ENCODE data around the gene RAPGEF5. TPM values are rescaled to one million over a fixed set of nuclear protein-coding genes. Genes with fewer than 3 reads are reported as not detected.

The RAPGEF5 gene
- total and polyA plus RNA-seq, 8 donors, result 1.5 to 190 (median 12.7) TPM

DNA sequence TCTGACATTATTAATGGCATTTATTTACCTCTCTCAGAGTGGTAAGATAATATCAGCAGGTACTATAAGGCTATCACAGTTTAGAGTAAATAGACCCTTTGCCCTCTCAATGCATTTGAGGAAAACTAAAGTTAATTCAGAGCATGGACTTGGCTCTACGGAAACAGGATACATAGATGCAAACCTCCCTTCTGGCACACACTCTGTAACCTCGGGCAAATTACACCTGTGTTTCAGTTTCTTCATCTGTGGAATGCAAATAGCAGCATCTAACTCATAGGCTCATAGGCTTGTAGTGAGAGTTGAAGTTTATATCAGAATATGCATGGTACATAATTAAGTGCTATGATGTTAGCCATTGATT, 5.6 kb downstream of the RAPGEF5 start:
- H3K9me3 ChIP-seq, result peaks cover 0 to 11% (median 4%) of the 10 kb centered on the region in 4 donors
- peak in 1 of 2 donors; percentile 20 for DNase-seq
- peak overlapping the region in 2 of 5 donors; percentile 2 to 49 for H3K27ac ChIP-seq
- H3K4me1 ChIP-seq, result peaks cover 16 to 21% (median 17%) of the 10 kb centered on the region in 4 donors
- TF ChIP-seq POLR2AphosphoS5 (IDR thresholded peaks at IDR 0.05) (no peak), POLR2A (IDR thresholded peaks at IDR 0.05) (no peak), EP300 (IDR thresholded peaks at IDR 0.05) (no peak)
- TF ChIP-seq, protein P1, sequence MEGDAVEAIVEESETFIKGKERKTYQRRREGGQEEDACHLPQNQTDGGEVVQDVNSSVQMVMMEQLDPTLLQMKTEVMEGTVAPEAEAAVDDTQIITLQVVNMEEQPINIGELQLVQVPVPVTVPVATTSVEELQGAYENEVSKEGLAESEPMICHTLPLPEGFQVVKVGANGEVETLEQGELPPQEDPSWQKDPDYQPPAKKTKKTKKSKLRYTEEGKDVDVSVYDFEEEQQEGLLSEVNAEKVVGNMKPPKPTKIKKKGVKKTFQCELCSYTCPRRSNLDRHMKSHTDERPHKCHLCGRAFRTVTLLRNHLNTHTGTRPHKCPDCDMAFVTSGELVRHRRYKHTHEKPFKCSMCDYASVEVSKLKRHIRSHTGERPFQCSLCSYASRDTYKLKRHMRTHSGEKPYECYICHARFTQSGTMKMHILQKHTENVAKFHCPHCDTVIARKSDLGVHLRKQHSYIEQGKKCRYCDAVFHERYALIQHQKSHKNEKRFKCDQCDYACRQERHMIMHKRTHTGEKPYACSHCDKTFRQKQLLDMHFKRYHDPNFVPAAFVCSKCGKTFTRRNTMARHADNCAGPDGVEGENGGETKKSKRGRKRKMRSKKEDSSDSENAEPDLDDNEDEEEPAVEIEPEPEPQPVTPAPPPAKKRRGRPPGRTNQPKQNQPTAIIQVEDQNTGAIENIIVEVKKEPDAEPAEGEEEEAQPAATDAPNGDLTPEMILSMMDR (IDR thresholded peaks at IDR 0.05), result no peak
- no peaks in the 10 kb centered on the region for H3K36me3 ChIP-seq
- intact Hi-C loops (cut with DNase I; ENCODE audit: low total_unique reads), result no loop called here
- no peak overlapping the region for H3K4me3 ChIP-seq
- WGBS, 5 donors, result 21 to 57% (median 30%) methylated on average over 2 of the region's 2 CpGs
- H3K27me3 ChIP-seq, result peaks cover 0 to 15% (median 0%) of the 10 kb centered on the region in 3 donors

- TF ChIP-seq EP300 (IDR thresholded peaks at IDR 0.05) (no peak), POLR2AphosphoS5 (IDR thresholded peaks at IDR 0.05) (peak in 1 of 3 donors; percentile 55)
- Histone ChIP-seq H3K27me3 (peaks cover 0 to 9% (median 0%) of the 10 kb centered on the region in 3 donors), H3K36me3 (no peaks in the 10 kb centered on the region), H3K4me3 (no peak overlapping the region), H3K27ac (peak overlapping the region in 2 of 5 donors; percentile 2 to 49), H3K4me1 (peaks cover 10 to 15% (median 11%) of the 10 kb centered on the region in 4 donors), H3K9me3 (peaks cover 0 to 11% (median 4%) of the 10 kb centered on the region in 4 donors)
- WGBS, 5 donors, result 26 to 49% (median 30%) methylated on average over 2 of the region's 2 CpGs
- no peak for DNase-seq
- intact Hi-C loops (cut with DNase I; ENCODE audit: low total_unique reads), result no loop called here
These were observed 6.3 kb downstream of the RAPGEF5 start for GRCh38 chr7:22350466-22351328.

GRCh38 chr7:22348379-22348778, 8.6 kb downstream of the RAPGEF5 start:
- TF ChIP-seq, protein P1 (IDR thresholded peaks at IDR 0.05), result no peak
- no peak for TF ChIP-seq EP300 (IDR thresholded peaks at IDR 0.05)
- TF ChIP-seq POLR2AphosphoS5 (IDR thresholded peaks at IDR 0.05), result no peak
- no peak for TF ChIP-seq POLR2A (IDR thresholded peaks at IDR 0.05)
- Histone ChIP-seq H3K4me3 (no peak overlapping the region), H3K4me1 (peaks cover 6 to 15% (median 10%) of the 10 kb centered on the region in 4 donors), H3K36me3 (no peaks in the 10 kb centered on the region), H3K9me3 (peaks cover 0 to under 1% (median 0%) of the 10 kb centered on the region in 4 donors), H3K27ac (no peak overlapping the region), H3K27me3 (no peaks in the 10 kb centered on the region)
- intact Hi-C loops (cut with DNase I; ENCODE audit: low total_unique reads), result no loop called here
- DNase-seq, result no peak

- Histone ChIP-seq H3K9me3 (no peaks in the 10 kb centered on the region), H3K36me3 (no peaks in the 10 kb centered on the region), H3K4me3 (no peak overlapping the region), H3K4me1 (peaks cover 1 to 11% (median 7%) of the 10 kb centered on the region in 4 donors), H3K27ac (peak overlapping the region in 2 of 5 donors; percentile 27 to 45), H3K27me3 (no peaks in the 10 kb centered on the region)
- TF ChIP-seq, protein P1 (IDR thresholded peaks at IDR 0.05), result no peak
- TF ChIP-seq POLR2AphosphoS5 (IDR thresholded peaks at IDR 0.05), result peak in 2 of 3 donors; percentile 43 to 82
- intact Hi-C loops (cut with DNase I; ENCODE audit: low total_unique reads), result no loop called here
- peak in 1 of 2 donors; percentile 86 for DNase-seq
- 26 to 52% (median 33%) methylated on average over 2 of the region's 2 CpGs for WGBS, 5 donors
These were observed 10.4 kb downstream of the RAPGEF5 start for GRCh38 chr7:22346383-22347107.

Measured in stomach (tissue), 9 donors.